Lung (tissue), 12 donors: ENCODE measurements around the gene TBC1D22A. TPM values are rescaled to one million over a fixed set of nuclear protein-coding genes. Genes with fewer than 3 reads are reported as not detected.

ENCODE experiments used
- ATAC-seq: fragments of 200-7000 bp; cut with Tn5 transposase; one replicate; pipeline ENCODE4 v1.9.1; 2020; ENCODE audit warnings: moderate number of reproducible peaks; ENCODE audit not compliant: insufficient read depth, low FRiP score
- DNase-seq, 3 donors: peaks; one replicate each; pipeline ENCODE4 v3.0.0-alpha.2; 2013 to 2017
- H3K27ac ChIP-seq, 2 donors: one replicate each; pipeline ENCODE4 v1.5.1; 2013; ENCODE audit warnings: mild to moderate bottlenecking in 2 of 2, moderate library complexity in 2 of 2, control low read depth in 1 of 2, inconsistent platforms in 1 of 2, low read depth in 1 of 2, low read length in 1 of 2
- H3K27me3 ChIP-seq, 3 donors: one replicate each; pipeline ENCODE4 v1.5.1; 2013; ENCODE audit warnings: low read length in 2 of 3; ENCODE audit not compliant: control insufficient read depth in 3 of 3, insufficient read depth in 3 of 3
- H3K36me3 ChIP-seq, 4 donors: one replicate each; pipeline ENCODE4 v1.5.1; 2013; ENCODE audit warnings: low read length in 4 of 4, mild to moderate bottlenecking in 1 of 4, moderate library complexity in 1 of 4; ENCODE audit not compliant: control insufficient read depth in 4 of 4, insufficient read depth in 4 of 4
- H3K4me1 ChIP-seq, 5 donors: one replicate each; pipeline ENCODE4 v1.5.1; 2013; ENCODE audit warnings: low read length in 5 of 5, mild to moderate bottlenecking in 2 of 5, moderate library complexity in 1 of 5; ENCODE audit not compliant: control insufficient read depth in 5 of 5, insufficient read depth in 5 of 5
- H3K4me3 ChIP-seq: one replicate; pipeline ENCODE4 v1.5.1; 2013; ENCODE audit warnings: mild to moderate bottlenecking, control low read depth, moderate library complexity
- H3K9ac ChIP-seq, 2 donors: one replicate each; pipeline ENCODE4 v1.5.1; 2013; ENCODE audit warnings: low read length in 2 of 2, control low read depth in 1 of 2; ENCODE audit not compliant: insufficient read depth in 1 of 2
- H3K9me3 ChIP-seq, 4 donors: one replicate each; pipeline ENCODE4 v1.5.1; 2013; ENCODE audit warnings: low read length in 3 of 4, mild to moderate bottlenecking in 1 of 4, moderate library complexity in 1 of 4; ENCODE audit not compliant: control insufficient read depth in 4 of 4, insufficient read depth in 3 of 4
- WGBS, 2 donors: extraction: QIAGEN DNeasy Blood & Tissue Kit; methylation state at CpG; one replicate each; pipeline ENCODE4 v1.1.7; 2013; 5-methylcytosine and 5-hydroxymethylcytosine counted together
- polyA plus RNA-seq, 2 donors: library from polyadenylated mRNA; stranded (reverse); fragments of 200-250 nt; gene quantifications; one replicate each; pipeline ENCODE4 v1.2.1, GENCODE V29; 2013
- total RNA-seq, 2 donors: library from RNA; depleted of rRNA in 1 of 2; stranded (reverse); fragments of >200 nt in 1 of 2; gene quantifications; one replicate each; pipeline ENCODE4 v1.2.1, GENCODE V29; 2014 to 2021
- TF ChIP-seq, protein P1 (sequence below): IDR thresholded peaks from 2 replicates; pipeline ENCODE4 v1.5.1; 2012; ENCODE audit warnings: mild to moderate bottlenecking; ENCODE audit errors: control extremely low read depth, extremely low read depth
- donor health status: control.
- donor health status: control.
- donor health status: Bipolar disorder and iron deficiency.
- donor health status: healthy.
- donor health status: DM: yes; HTN: yes; CAD: no.

Gene TBC1D22A
- total and polyA plus RNA-seq, 4 donors, result 20.2 to 38.4 (median 21.0) TPM

DNA sequence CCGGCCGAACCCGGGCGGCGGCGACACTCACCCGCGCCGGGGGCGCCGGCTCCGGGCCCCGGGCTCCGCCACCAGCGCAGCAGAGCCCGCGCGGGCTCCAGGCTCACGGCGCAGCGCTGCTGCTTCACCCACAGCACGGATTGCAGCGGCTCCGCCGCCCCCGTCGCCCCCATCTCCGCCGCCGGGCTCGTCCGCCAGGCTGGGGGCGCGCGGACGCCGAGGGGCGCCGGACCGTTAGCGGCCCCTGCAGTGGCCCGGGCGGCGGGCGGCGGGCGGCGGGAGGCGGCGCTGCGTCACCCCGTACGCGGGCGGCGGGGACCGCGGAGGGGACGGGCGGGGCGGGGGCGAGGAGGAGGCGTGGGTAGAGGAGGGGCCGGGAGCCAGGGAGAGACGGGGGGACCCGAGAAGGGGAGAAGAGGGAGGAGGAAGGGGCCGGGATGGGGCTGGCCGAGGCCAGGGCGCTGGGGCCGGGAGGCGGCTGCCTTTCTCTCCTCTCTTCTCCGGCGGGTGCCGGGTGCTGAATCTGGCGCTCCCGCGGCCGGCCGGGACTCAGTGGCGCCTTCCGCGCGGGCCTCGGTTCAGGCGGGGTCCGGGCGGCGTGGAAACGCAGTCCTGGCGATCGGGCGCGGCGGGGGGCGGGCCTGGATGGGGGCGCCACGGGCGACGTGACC lies 24.3 kb upstream of the TBC1D22A start, which contains the start of gene CERK:
CERK (minus strand) TSS at position 277 of the 671 bp plus-strand sequence; CDS start at position 173, 104 bp downstream.
- peak within 1 kb of the TSS; percentile 87 to 99 for H3K27ac ChIP-seq
- ATAC-seq (peak; percentile 77), DNase-seq (peak; percentile 87 to 93 (median 90))
- 0% methylated on average over 31 to 99 of the region's 99 CpGs for WGBS, 2 donors
- peaks cover 10 to 41% (median 26%) of the 10 kb centered on the region in 5 donors for H3K4me1 ChIP-seq
- no peaks in the 10 kb centered on the region for H3K9me3 ChIP-seq
- H3K9ac ChIP-seq, result peak within 1 kb of the TSS; percentile 37 to 46
- no peaks in the 10 kb centered on the region for H3K27me3 ChIP-seq
- no peaks in the 10 kb centered on the region for H3K36me3 ChIP-seq
- TF ChIP-seq, protein P1, sequence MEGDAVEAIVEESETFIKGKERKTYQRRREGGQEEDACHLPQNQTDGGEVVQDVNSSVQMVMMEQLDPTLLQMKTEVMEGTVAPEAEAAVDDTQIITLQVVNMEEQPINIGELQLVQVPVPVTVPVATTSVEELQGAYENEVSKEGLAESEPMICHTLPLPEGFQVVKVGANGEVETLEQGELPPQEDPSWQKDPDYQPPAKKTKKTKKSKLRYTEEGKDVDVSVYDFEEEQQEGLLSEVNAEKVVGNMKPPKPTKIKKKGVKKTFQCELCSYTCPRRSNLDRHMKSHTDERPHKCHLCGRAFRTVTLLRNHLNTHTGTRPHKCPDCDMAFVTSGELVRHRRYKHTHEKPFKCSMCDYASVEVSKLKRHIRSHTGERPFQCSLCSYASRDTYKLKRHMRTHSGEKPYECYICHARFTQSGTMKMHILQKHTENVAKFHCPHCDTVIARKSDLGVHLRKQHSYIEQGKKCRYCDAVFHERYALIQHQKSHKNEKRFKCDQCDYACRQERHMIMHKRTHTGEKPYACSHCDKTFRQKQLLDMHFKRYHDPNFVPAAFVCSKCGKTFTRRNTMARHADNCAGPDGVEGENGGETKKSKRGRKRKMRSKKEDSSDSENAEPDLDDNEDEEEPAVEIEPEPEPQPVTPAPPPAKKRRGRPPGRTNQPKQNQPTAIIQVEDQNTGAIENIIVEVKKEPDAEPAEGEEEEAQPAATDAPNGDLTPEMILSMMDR, result no peak
- peak within 1 kb of the TSS; percentile 62 for H3K4me3 ChIP-seq

DNA sequence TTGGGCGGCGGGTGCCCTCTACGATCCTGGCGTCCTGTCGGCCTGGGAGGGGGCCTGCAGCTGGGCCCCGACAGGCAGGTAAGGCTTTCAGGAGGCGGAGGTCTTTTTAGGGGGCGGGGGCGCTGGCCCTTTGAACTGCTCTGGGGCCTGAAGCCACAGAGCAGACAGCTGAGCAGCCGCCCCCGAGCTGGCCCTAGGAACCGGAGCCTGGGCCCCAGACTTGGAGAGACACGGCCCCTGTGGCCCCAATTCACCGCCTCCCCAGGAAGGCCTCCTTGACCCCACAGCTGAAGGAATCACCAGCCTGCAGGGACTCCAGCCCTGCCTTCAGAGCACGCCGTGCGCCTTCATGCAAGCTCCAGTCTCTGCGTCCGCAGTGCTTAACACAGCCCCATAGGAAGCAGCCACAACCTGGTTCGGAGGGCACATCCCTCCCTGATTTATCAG lies 23.8 kb upstream of the TBC1D22A start:
- TF ChIP-seq, protein P1, result no peak
- ATAC-seq, result no peak
- peak overlapping the region in 1 of 2 donors; percentile 2 for H3K9ac ChIP-seq
- 16 to 27% methylated on average over 17 to 20 of the region's 20 CpGs for WGBS, 2 donors
- H3K36me3 ChIP-seq, result no peaks in the 10 kb centered on the region
- no peaks in the 10 kb centered on the region for H3K9me3 ChIP-seq
- no peaks in the 10 kb centered on the region for H3K27me3 ChIP-seq
- DNase-seq, result peak in 2 of 3 donors; percentile 32 to 35
- peaks cover 10 to 41% (median 26%) of the 10 kb centered on the region in 5 donors for H3K4me1 ChIP-seq
- peak overlapping the region; percentile 52 for H3K4me3 ChIP-seq
- H3K27ac ChIP-seq, result peak overlapping the region; percentile 83 to 96

DNA sequence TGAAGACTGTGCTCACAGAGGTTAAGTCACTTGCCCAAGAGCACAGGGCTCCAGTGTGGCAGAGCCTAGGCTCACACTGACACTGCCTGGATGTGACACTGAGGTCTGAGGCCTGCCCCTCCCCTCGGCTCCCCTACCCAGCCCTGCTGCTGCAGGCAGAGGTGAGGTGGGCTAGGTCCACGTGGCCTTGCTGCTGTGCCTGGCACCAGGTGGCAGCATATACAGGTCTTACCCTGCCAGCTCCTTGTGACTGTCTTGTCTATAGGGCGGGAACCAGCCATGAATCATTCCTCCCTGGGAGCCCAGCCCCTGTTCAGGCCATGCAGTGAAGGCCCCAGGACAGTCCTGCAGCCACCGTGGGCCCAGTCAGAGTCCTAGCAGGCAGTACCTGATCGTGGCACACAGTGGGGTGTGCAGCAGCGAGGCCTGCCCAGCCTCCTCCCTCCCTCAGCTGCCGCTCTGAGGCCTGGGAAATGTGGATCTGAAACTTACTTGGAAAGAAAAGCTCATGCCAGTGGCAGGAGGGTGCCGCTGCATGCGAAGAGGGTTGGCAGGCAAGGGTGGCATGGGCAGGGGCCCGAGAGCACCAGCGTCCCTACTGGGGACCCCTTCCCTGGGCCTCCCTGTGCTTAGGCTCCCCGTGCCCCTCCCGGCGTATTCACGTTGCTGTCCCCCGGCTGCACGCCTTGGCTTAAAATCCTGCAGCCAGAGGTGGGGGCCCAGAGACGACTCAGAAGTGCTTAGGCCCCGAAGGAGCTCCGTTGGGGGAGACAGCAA lies 23.2 kb upstream of the TBC1D22A start:
- H3K9ac ChIP-seq, result peak overlapping the region in 1 of 2 donors; percentile 2
- no peak overlapping the region for H3K4me3 ChIP-seq
- peak overlapping the region; percentile 83 to 96 for H3K27ac ChIP-seq
- H3K27me3 ChIP-seq, result no peaks in the 10 kb centered on the region
- 74 to 83% methylated on average over 20 of the region's 20 CpGs for WGBS, 2 donors
- ATAC-seq (peak; percentile 25), DNase-seq (peak in 2 of 3 donors; percentile 37)
- H3K36me3 ChIP-seq, result no peaks in the 10 kb centered on the region
- peaks cover 10 to 38% (median 24%) of the 10 kb centered on the region in 5 donors for H3K4me1 ChIP-seq
- TF ChIP-seq, protein P1, result peak; percentile 35
- H3K9me3 ChIP-seq, result no peaks in the 10 kb centered on the region
